Trophoblast cell (in vitro differentiated cells and primary cell): ENCODE measurements around the gene KCND3.

ENCODE experiments used
- DNase-seq, 2 donors: peaks; one replicate each; pipeline ENCODE4 v3.0.0-alpha.2; 2016
- H2AFZ ChIP-seq: 2 replicates; pipeline ENCODE4 v1.6.1; 2013; ENCODE audit warnings: low read length, moderate library complexity, mild to moderate bottlenecking; ENCODE audit not compliant: insufficient read depth, poor library complexity
- H2AK5ac ChIP-seq: 2 replicates; pipeline ENCODE4 v1.6.1; 2013; ENCODE audit warnings: mild to moderate bottlenecking, low read length
- H2BK120ac ChIP-seq: 2 replicates; pipeline ENCODE4 v1.6.1; 2013; ENCODE audit warnings: low read length, mild to moderate bottlenecking, moderate library complexity; ENCODE audit not compliant: insufficient read depth, poor library complexity
- H2BK12ac ChIP-seq: 2 replicates; pipeline ENCODE4 v1.6.1; 2013; ENCODE audit warnings: mild to moderate bottlenecking, low read length, moderate library complexity
- H2BK5ac ChIP-seq: 2 replicates; pipeline ENCODE4 v1.6.1; 2013; ENCODE audit warnings: low read length, low read depth, moderate library complexity, mild to moderate bottlenecking; ENCODE audit not compliant: poor library complexity
- H3K14ac ChIP-seq: 2 replicates; pipeline ENCODE4 v1.6.1; 2013; ENCODE audit warnings: mild to moderate bottlenecking, low read length
- H3K18ac ChIP-seq: 2 replicates; pipeline ENCODE4 v1.6.1; 2013; ENCODE audit warnings: mild to moderate bottlenecking, low read length
- H3K23ac ChIP-seq: 2 replicates; pipeline ENCODE4 v1.6.1; 2013; ENCODE audit warnings: low read length
- H3K27ac ChIP-seq: 2 replicates; pipeline ENCODE4 v1.5.1; 2013; ENCODE audit warnings: low read depth, mild to moderate bottlenecking, inconsistent platforms, low read length, moderate library complexity
- H3K27me3 ChIP-seq: 2 replicates; pipeline ENCODE4 v1.6.1; 2013; ENCODE audit warnings: inconsistent platforms, mild to moderate bottlenecking, low read length, moderate library complexity; ENCODE audit not compliant: insufficient read depth
- H3K36me3 ChIP-seq, 2 experiments: 1 replicate in 1 of 2; 2 replicates in 1 of 2; pipeline ENCODE4 v1.6.1; 2013; ENCODE audit warnings: low read length in 2 of 2, mild to moderate bottlenecking in 2 of 2, moderate library complexity in 1 of 2; ENCODE audit not compliant: insufficient read depth in 2 of 2, control insufficient read depth in 1 of 2
- H3K4ac ChIP-seq: 2 replicates; pipeline ENCODE4 v1.6.1; 2013; ENCODE audit warnings: low read depth, mild to moderate bottlenecking, low read length, moderate library complexity
- H3K4me1 ChIP-seq, 2 experiments: 1 replicate in 1 of 2; 2 replicates in 1 of 2; pipeline ENCODE4 v1.6.1; 2013; ENCODE audit warnings: low read length in 2 of 2, mild to moderate bottlenecking in 2 of 2, moderate library complexity in 1 of 2; ENCODE audit not compliant: insufficient read depth in 2 of 2, control insufficient read depth in 1 of 2
- H3K4me2 ChIP-seq: 2 replicates; pipeline ENCODE4 v1.6.1; 2013; ENCODE audit warnings: inconsistent platforms, mild to moderate bottlenecking, low read length, moderate library complexity
- H3K4me3 ChIP-seq: 2 replicates; pipeline ENCODE4 v1.5.1; 2013; ENCODE audit warnings: mild to moderate bottlenecking, low read depth, low read length, inconsistent platforms
- H3K79me1 ChIP-seq: one replicate; pipeline ENCODE4 v1.6.1; 2013; ENCODE audit warnings: low read length
- H3K79me2 ChIP-seq: 2 replicates; pipeline ENCODE4 v1.6.1; 2013; ENCODE audit warnings: low read length, mild to moderate bottlenecking; ENCODE audit not compliant: control insufficient read depth, insufficient read depth, poor library complexity
- H3K9ac ChIP-seq: 2 replicates; pipeline ENCODE4 v1.6.1; 2013; ENCODE audit warnings: mild to moderate bottlenecking, low read length
- H3K9me3 ChIP-seq: 2 replicates; pipeline ENCODE4 v1.6.1; 2013; ENCODE audit warnings: low read depth, mild to moderate bottlenecking, control low read depth, inconsistent platforms, low read length; ENCODE audit not compliant: insufficient read depth
- H4K12ac ChIP-seq: 2 replicates; pipeline ENCODE4 v1.6.1; 2013; ENCODE audit warnings: low read depth, mild to moderate bottlenecking, low read length, moderate library complexity
- H4K8ac ChIP-seq: 2 replicates; pipeline ENCODE4 v1.6.1; 2013; ENCODE audit warnings: low read depth, mild to moderate bottlenecking, low read length, moderate library complexity
- H4K91ac ChIP-seq: one replicate; pipeline ENCODE4 v1.6.1; 2013; ENCODE audit warnings: low read depth, mild to moderate bottlenecking, low read length, moderate library complexity
- WGBS: extraction: QIAGEN DNeasy Blood & Tissue Kit; methylation state at CpG from one replicate; pipeline ENCODE4 v1.1.7; 2013; ENCODE audit warnings: missing lambda C conversion rate; ENCODE audit not compliant: insufficient read length, insufficient coverage; ENCODE audit errors: extremely low coverage; 5-methylcytosine and 5-hydroxymethylcytosine counted together

KCND3 gene

DNA sequence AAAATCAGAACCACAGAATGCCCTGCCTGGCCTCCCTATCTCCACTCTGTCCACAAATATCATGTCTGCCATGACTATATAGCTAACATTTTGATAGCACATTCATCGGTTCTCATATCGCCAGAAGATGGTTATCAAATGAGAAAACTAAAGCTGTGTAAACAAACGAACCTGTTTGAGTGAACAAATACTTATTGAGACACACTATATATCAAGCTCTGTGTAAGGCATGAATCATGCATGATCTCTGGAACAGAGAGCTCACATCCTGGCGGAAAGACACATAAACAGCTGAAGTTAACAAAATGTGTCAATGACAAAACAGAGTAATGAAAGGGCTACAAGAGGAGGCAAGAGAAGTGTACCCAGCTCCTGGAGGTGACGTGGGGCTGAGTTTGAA lies 13.1 kb downstream of the KCND3 start:
- no peak overlapping the region for H3K14ac ChIP-seq
- H2BK120ac ChIP-seq: no peak overlapping the region
- no peak overlapping the region for H2BK5ac ChIP-seq
- no peak overlapping the region for H3K27ac ChIP-seq
- no peak overlapping the region for H2BK12ac ChIP-seq
- no peak overlapping the region for H2AK5ac ChIP-seq
- H3K23ac ChIP-seq: no peak overlapping the region
- H3K4ac ChIP-seq: no peak overlapping the region
- no peak overlapping the region for H4K8ac ChIP-seq
- no peaks in the 10 kb centered on the region for H3K27me3 ChIP-seq
- no peak for DNase-seq
- no peak overlapping the region for H3K4me3 ChIP-seq
- H3K18ac ChIP-seq: no peak overlapping the region
- no peaks in the 10 kb centered on the region for H3K79me2 ChIP-seq
- no peak overlapping the region for H3K9ac ChIP-seq
- H2AFZ ChIP-seq: no peak overlapping the region
- WGBS: no CpG with 5 or more reads among the region's 5 CpGs
- H4K12ac ChIP-seq: no peak overlapping the region
- H3K36me3 ChIP-seq: no peaks in the 10 kb centered on the region
- no peaks in the 10 kb centered on the region for H3K4me1 ChIP-seq
- H4K91ac ChIP-seq: no peak overlapping the region
- H3K79me1 ChIP-seq: no peaks in the 10 kb centered on the region
- no peaks in the 10 kb centered on the region for H3K9me3 ChIP-seq
- no peak overlapping the region for H3K4me2 ChIP-seq

DNA sequence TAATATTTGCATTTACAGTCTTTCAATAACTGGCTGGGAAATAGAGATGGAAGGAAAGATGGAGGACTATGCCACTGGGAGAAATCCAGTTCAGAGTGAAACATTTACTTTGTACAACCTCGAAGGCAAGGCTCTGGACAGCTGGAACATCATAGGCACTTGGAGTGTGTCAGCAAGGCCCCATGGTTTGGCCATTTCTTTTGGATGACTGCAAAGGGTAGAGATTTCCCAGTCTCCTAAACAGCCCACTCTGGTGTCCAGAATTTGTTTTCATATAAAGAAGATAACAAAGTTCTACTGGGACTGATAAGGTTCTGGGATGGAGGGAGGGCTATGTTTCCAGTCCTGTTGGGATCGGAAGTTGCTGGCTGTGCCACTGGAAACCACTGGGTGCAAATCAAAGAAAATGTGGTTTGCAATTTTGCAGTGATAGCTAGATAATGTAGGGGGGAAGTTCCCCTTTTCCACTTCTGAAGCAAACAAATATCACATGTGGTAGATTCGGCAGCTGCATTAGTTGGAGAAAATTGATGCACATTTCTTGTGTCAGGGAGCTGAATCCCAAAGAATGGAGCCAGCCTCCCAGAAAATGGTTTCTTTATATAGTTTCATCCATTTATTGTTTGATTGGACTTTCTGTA lies 16.2 kb downstream of the KCND3 start:
- H3K9ac ChIP-seq: no peak overlapping the region
- H3K36me3 ChIP-seq: no peaks in the 10 kb centered on the region
- no peaks in the 10 kb centered on the region for H3K79me2 ChIP-seq
- DNase-seq: no peak
- no peak overlapping the region for H4K12ac ChIP-seq
- H2AFZ ChIP-seq: no peak overlapping the region
- H3K9me3 ChIP-seq: no peaks in the 10 kb centered on the region
- no peaks in the 10 kb centered on the region for H3K79me1 ChIP-seq
- H3K4me2 ChIP-seq: no peak overlapping the region
- H3K4me1 ChIP-seq: no peaks in the 10 kb centered on the region
- no peak overlapping the region for H3K18ac ChIP-seq
- H2BK120ac ChIP-seq: no peak overlapping the region
- no peak overlapping the region for H3K14ac ChIP-seq
- H3K23ac ChIP-seq: no peak overlapping the region
- H2BK12ac ChIP-seq: no peak overlapping the region
- no peak overlapping the region for H3K4ac ChIP-seq
- no peak overlapping the region for H3K27ac ChIP-seq
- no peak overlapping the region for H2BK5ac ChIP-seq
- no peak overlapping the region for H3K4me3 ChIP-seq
- H2AK5ac ChIP-seq: no peak overlapping the region
- no CpG with 5 or more reads among the region's 3 CpGs for WGBS
- no peak overlapping the region for H4K8ac ChIP-seq
- H3K27me3 ChIP-seq: no peaks in the 10 kb centered on the region
- no peak overlapping the region for H4K91ac ChIP-seq

DNA sequence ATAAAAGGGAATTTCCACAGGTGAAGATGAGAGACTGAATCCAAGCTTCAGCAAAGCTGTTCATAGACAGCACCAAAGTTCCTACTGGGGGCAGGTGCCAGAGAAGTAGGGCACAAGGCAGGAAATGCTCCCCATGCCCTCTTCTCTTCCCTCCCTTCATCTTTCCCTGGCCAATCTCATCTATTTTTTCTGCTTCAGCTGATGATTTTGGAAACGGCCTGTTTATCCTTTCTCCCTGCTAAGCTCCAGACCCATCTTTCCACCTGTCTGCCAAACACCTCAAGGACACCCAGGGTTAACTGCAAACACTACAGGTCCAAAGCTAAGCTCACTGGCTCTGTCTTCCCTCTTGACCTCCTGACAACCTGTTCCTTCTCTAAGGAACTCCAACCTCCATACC lies 18.1 kb downstream of the KCND3 start:
- Histone ChIP-seq H3K14ac (no peak overlapping the region), H3K23ac (no peak overlapping the region), H3K36me3 (no peaks in the 10 kb centered on the region), H2BK12ac (no peak overlapping the region), H2BK120ac (no peak overlapping the region), H3K9me3 (no peaks in the 10 kb centered on the region), H3K79me2 (no peaks in the 10 kb centered on the region), H3K79me1 (no peaks in the 10 kb centered on the region), H3K9ac (no peak overlapping the region), H2AFZ (no peak overlapping the region), H3K4ac (no peak overlapping the region), H3K4me1 (no peaks in the 10 kb centered on the region), H4K12ac (no peak overlapping the region), H4K91ac (no peak overlapping the region), H2BK5ac (no peak overlapping the region), H3K4me2 (no peak overlapping the region), H3K27ac (no peak overlapping the region), H2AK5ac (no peak overlapping the region), H3K27me3 (no peaks in the 10 kb centered on the region), H3K18ac (no peak overlapping the region), H3K4me3 (no peak overlapping the region), H4K8ac (no peak overlapping the region)
- no peak for DNase-seq
- WGBS: no CpG with 5 or more reads among the region's 1 CpG

DNA sequence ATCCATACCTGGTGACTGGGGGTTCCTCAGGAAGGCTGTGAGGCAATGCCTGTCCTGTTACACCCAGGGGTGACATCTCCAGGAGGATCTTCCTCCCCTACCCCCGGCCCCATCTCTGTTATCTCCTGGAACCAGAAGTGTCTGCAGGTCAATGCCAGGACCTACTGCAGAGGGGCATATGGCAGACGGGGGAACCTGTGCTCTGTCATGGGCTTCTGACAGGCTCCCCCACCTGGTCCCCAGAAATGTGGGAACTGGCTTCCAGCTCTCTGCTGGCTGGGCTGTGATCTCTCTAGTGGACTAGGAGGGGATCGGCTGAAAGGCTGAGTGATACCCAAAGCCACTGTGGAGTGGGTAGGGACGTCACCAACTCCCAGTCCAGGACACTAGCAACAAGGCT lies 21.0 kb downstream of the KCND3 start:
- H2BK12ac ChIP-seq: no peak overlapping the region
- DNase-seq: no peak
- no peak overlapping the region for H3K27ac ChIP-seq
- H3K9me3 ChIP-seq: no peaks in the 10 kb centered on the region
- no peaks in the 10 kb centered on the region for H3K27me3 ChIP-seq
- no peak overlapping the region for H4K91ac ChIP-seq
- no peaks in the 10 kb centered on the region for H3K79me1 ChIP-seq
- H3K79me2 ChIP-seq: no peaks in the 10 kb centered on the region
- no peak overlapping the region for H3K4ac ChIP-seq
- H2BK5ac ChIP-seq: no peak overlapping the region
- H3K36me3 ChIP-seq: no peaks in the 10 kb centered on the region
- no peak overlapping the region for H4K8ac ChIP-seq
- H3K23ac ChIP-seq: no peak overlapping the region
- H3K14ac ChIP-seq: no peak overlapping the region
- H4K12ac ChIP-seq: no peak overlapping the region
- no peaks in the 10 kb centered on the region for H3K4me1 ChIP-seq
- no peak overlapping the region for H3K4me3 ChIP-seq
- no peak overlapping the region for H2AK5ac ChIP-seq
- no peak overlapping the region for H2BK120ac ChIP-seq
- H3K9ac ChIP-seq: no peak overlapping the region
- H2AFZ ChIP-seq: no peak overlapping the region
- no peak overlapping the region for H3K18ac ChIP-seq
- no peak overlapping the region for H3K4me2 ChIP-seq
- no CpG with 5 or more reads among the region's 4 CpGs for WGBS
